Stimulated activated CD4-positive, alpha-beta T cell treated with anti-CD3 and anti-CD28 coated beads, Interleukin-1b, Interleukin-23, amount 100 ng/mL, for 48 hours (primary cell): ENCODE data around the gene PSRC1.

ENCODE experiments used
- DNase-seq: peaks from one replicate; pipeline ENCODE4 v3.0.0-alpha.2; 2020

The PSRC1 gene

DNA sequence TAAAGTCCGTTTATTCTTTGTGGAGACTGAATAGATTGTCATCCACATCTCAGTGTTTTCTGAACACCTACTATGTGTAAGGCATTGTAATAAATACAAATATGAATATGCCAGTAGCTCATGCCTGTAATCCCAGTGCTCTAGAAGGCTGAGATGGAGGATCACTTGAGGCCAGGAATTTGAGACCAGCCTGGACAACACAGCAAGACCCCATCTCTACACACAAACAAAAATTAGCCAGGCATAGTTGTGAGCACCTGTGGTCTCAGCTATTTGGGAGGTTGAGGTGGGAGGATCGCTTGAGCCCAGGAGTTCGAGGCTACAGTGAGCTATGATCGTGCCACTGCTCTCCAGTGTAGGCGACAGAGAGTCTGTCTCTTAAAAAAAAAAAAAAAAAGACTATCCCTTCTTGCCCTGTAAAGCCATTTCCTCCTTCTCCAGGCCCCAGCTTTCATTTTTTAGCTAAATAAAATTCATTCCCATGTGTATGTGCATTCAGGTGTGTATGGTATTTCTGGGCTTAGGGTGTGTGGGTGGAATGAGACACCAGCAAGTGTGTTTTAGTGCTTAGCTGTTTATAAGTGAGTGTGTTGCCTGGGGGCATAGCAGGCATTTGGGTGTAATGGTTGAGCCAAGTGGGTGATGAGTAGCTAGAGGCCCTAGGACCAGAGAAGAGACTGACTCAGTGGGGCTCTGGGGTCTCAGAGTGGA, 25.8 kb downstream of the PSRC1 start:
- DNase-seq, result no peak

DNA sequence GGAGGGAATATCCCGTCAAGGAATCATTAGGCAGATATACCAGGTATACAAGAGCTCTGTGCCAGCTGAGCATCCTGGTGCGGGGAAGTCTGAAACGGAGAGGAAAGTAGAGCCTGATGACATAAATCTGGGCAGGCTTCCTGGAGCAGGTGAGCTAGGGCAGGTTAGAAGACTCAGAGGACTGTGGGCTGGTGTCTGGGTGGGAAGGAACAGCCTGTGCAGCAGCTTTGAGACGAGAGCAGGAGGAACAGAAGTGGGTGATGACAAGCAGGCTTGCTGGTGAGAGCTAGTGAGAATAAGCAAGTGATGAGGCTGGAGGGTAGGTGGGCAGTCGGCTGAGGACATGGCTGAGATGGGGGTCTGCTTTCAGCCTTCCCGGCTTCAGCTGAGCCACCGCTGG, 26.9 kb downstream of the PSRC1 start:
- DNase-seq, result no peak

DNA sequence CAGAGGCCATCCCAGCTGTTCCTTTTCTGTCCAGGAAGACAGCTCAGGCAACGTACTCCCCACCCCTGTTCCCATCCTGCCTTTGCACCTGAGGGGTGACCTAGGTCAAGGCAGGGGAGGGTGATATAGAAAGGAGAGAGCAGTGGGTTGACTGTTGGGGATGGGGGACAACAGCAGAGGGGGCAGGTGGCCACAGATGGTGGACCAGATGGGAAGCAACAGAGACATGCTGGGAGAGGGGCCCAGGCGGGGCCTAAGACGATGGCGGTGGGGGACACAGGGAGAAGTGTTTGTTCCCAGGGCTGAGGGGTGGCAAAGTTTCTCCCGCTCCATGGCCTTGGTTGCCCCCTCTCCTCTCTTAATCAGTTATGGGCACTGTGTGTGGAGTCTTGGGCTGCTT, 27.3 kb downstream of the PSRC1 start:
- DNase-seq, result no peak

DNA sequence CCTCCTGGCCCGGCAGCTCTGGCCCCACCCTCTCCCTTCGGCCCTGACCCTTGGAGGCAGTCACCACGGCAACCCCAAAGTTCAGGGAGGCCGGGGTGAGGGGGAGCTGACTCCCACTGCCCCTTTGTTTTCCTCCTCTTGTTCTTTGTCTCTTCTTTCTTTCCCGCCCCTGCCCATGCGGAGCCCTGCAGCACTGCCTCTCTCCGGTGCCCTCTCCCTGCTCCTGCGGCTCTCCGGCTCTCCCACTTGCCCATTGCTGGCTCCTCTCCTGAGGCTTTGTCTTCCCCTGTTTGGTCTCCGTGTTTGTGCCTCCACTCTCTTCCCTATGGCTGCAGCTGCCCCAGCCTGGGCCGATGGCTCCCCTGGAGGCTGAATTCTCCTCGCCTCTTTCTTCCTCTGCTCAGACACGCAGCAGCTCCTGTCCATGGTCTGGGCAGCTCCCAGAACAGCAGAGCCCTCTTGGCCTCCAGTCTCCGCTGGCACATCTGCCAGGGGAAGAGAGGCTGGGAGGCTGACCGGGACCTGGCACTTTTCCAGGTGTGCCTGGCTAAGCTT, 27.8 kb downstream of the PSRC1 start:
- no peak for DNase-seq

DNA sequence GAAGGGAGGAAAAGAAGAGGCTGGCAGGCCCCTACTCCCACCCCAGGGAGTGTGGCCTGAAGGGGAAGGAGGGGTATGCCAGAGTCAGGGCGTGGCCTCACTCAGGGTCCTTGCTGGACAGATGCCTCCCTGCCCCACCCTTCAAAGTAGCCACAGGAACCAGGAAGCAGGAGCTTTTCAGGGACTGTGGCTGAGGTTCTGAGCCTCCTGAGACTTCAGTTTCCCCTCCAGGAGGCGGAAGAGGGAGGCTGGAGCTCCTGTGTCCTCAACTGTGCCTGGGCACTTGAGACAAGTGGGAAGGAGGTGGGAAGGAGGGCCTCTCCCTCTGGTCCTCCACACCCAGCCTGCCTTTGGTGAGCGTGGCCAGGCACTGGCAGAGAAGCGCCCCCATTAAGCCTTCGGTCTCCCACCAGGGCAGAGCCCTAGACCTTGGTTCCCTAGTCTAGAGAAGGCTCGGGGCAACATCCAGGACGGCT, 28.3 kb downstream of the PSRC1 start:
- no peak for DNase-seq

DNA sequence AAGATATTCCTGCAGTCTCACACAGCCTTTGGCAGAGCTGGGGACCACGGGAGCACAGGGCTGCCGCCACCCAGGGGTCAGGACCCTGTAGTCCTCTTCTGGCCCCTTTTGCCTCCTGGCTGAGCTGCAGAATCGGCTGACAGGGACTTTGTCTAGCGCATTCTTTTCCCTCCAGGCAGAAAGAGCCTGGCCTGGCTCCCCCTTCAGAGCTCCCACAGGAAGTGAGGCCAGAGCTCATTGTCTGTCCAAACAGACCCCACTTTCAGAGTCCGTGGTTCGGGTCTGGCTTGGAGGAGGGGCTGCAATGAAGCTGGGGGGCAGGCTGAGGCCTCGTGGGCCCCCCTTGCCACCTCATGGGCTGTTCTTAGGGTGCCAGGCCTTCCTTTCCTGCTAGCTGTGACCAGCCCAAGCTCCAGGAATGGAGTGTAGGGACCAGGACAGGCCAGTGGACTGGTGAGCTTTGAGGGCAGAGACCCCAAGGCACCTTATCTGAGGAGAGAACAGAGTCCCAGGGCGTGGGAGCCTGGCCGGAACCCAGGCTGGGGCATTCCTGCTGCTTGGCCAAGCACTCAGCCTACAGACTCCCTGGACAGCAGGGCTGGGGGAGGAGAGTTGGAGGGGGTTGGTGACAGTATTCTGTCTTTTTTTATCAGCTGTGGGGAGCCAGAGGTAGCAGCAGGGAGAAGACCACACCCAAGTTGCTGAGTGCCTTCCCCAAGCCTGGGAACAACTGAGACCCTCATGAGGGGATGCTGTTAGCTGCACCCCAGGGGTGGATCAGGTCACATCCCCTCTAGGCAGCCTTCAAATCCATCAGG, 28.9 kb downstream of the PSRC1 start:
- no peak for DNase-seq

DNA sequence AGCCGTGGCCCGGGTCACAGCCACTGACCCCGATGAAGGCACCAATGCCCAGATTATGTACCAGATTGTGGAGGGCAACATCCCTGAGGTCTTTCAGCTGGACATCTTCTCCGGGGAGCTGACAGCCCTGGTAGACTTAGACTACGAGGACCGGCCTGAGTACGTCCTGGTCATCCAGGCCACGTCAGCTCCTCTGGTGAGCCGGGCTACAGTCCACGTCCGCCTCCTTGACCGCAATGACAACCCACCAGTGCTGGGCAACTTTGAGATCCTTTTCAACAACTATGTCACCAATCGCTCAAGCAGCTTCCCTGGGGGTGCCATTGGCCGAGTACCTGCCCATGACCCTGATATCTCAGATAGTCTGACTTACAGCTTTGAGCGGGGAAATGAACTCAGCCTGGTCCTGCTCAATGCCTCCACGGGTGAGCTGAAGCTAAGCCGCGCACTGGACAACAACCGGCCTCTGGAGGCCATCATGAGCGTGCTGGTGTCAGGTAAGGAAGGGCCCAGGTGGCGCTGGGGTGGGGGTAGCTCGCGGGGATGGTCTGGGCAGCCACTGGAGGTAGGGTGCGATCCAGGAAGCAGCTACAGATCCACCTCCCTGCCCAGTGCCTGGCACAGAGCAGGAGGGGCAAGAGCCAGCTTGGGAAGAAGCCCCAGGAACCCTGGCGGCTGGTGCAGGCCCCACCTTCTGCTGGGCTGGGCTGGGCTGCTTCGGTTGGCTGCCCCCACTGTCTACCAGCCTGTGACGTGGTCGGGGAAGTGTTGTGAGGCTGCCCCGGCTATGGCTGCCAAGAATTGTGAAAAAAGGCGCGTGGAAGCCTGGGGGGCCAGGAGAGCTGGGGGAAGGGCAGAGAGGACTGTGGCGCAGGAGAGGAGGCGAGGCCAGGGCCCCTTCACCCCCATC, 29.8 kb downstream of the PSRC1 start:
- no peak for DNase-seq

DNA sequence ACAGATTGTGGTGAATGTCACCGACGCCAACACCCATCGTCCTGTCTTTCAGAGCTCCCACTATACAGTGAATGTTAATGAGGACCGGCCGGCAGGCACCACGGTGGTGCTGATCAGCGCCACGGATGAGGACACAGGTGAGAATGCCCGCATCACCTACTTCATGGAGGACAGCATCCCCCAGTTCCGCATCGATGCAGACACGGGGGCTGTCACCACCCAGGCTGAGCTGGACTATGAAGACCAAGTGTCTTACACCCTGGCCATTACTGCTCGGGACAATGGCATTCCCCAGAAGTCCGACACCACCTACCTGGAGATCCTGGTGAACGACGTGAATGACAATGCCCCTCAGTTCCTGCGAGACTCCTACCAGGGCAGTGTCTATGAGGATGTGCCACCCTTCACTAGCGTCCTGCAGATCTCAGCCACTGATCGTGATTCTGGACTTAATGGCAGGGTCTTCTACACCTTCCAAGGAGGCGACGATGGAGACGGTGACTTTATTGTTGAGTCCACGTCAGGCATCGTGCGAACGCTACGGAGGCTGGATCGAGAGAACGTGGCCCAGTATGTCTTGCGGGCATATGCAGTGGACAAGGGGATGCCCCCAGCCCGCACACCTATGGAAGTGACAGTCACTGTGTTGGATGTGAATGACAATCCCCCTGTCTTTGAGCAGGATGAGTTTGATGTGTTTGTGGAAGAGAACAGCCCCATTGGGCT, 30.6 kb downstream of the PSRC1 start:
- DNase-seq, result no peak

DNA sequence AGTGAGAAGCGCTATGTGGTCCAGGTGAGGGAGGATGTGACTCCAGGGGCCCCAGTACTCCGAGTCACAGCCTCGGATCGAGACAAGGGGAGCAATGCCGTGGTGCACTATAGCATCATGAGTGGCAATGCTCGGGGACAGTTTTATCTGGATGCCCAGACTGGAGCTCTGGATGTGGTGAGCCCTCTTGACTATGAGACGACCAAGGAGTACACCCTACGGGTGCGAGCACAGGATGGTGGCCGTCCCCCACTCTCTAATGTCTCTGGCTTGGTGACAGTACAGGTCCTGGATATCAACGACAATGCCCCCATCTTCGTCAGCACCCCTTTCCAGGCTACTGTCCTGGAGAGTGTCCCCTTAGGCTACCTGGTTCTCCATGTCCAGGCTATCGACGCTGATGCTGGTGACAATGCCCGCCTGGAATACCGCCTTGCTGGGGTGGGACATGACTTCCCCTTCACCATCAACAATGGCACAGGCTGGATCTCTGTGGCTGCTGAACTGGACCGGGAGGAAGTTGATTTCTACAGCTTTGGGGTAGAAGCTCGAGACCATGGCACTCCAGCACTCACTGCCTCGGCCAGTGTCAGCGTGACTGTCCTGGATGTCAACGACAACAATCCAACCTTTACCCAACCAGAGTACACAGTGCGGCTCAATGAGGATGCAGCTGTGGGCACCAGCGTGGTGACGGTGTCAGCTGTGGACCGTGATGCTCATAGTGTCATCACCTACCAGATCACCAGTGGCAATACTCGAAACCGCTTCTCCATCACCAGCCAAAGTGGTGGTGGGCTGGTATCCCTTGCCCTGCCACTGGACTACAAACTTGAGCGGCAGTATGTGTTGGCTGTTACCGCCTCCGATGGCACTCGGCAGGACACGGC, 31.4 kb downstream of the PSRC1 start:
- DNase-seq, result no peak

DNA sequence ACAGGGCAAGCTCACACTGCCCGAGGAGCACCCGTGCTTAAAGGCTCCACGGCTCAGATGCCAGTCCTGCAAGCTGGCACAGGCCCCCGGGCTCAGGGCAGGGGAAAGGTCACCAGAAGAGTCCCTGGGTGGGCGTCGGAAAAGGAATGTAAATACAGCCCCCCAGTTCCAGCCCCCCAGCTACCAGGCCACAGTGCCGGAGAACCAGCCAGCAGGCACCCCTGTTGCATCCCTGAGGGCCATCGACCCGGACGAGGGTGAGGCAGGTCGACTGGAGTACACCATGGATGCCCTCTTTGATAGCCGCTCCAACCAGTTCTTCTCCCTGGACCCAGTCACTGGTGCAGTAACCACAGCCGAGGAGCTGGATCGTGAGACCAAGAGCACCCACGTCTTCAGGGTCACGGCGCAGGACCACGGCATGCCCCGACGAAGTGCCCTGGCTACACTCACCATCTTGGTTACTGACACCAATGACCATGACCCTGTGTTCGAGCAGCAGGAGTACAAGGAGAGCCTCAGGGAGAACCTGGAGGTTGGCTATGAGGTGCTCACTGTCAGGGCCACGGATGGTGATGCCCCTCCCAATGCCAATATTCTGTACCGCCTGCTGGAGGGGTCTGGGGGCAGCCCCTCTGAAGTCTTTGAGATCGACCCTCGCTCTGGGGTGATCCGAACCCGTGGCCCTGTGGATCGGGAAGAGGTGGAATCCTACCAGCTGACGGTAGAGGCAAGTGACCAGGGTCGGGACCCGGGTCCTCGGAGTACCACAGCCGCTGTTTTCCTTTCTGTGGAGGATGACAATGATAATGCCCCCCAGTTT, 32.3 kb downstream of the PSRC1 start:
- DNase-seq, result no peak

DNA sequence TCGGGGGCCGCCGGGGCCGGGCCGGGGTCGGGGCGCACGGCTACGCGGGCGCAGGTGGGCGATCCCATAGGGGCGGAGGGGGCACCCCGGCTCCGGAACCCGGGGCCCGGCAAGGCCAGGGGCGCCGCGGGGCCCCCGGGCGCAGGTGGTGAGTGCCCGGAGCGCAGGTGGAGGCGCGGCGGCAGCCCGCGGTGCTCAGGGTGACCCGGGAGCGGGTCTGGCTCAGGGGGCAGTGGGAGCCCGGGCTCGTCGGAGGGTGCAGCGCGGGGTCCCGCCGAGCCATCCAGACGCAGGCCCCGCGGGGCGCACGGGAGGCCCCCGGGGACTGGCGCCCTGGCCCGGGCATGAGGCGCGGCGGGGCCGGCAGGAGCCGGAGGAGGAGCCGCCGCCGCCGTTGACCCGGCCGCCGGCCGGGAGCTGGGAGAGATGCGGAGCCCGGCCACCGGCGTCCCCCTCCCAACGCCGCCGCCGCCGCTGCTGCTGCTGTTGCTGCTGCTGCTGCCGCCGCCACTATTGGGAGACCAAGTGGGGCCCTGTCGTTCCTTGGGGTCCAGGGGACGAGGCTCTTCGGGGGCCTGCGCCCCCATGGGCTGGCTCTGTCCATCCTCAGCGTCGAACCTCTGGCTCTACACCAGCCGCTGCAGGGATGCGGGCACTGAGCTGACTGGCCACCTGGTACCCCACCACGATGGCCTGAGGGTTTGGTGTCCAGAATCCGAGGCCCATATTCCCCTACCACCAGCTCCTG, 33.1 kb downstream of the PSRC1 start:
- no peak for DNase-seq

DNA sequence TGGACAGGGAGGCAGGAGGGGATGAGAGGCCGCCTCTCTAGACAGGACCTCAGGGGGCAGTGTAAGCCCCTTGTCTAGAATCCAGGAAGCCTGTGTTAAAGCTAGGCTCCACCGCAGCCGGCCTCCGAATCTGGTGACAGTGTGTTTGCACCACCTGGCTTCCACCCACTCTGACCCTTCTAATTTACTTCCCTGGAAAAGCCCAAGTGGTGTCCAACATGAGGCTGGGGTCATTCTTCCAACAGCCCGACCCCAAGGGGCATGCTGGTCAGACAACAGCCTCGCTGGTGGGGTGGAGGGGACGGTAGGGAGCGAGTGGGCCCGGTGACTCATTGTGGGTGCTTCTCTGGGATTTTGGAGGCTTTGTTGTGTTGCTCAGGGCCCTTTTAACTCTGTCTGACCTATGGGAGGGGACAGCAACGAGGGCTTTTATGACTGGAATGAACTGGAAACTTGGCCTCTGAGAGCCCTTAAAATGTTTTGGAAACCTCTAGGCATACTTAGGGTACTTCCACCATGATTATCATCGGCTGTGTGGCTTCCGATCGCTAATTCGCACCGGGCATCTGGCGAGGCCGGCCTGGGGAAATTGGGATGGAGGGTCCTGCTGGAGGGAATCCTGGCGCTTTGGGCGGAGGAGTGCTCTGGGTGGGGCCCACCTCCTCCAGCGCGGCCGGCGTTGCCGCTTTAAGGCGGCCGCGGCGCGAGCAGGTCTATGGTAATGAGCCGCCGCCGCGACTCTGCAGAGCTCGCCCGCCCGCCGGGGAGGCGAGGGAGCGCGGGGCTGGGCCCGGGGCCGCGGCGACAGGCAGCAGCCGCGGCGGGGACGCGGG, 33.9 kb downstream of the PSRC1 start, which contains the start of gene CELSR2:
TSS of gene CELSR2 (plus strand) at position 743 of the 833 bp plus-strand sequence. CDS start 541 bp downstream, outside the sequence.
- peak; percentile 49 for DNase-seq

DNA sequence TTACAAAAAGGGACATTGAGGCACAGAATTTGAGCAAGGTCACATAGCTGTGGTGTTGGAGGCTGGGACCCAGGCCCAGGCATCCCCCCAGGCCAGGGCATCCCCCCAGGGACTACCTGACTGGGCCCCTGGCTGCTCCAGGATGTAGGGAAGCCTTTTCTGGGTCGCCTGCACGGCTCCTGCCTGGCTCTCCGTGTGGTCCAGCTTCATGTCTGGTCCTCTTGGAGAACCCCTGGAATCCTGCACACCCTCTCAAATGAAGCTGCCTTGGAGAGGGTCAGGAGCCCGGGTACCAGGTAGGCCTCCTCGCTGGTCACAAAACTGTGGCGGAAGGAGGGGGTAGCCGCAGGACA, 34.5 kb downstream of the PSRC1 start:
- DNase-seq, result no peak

DNA sequence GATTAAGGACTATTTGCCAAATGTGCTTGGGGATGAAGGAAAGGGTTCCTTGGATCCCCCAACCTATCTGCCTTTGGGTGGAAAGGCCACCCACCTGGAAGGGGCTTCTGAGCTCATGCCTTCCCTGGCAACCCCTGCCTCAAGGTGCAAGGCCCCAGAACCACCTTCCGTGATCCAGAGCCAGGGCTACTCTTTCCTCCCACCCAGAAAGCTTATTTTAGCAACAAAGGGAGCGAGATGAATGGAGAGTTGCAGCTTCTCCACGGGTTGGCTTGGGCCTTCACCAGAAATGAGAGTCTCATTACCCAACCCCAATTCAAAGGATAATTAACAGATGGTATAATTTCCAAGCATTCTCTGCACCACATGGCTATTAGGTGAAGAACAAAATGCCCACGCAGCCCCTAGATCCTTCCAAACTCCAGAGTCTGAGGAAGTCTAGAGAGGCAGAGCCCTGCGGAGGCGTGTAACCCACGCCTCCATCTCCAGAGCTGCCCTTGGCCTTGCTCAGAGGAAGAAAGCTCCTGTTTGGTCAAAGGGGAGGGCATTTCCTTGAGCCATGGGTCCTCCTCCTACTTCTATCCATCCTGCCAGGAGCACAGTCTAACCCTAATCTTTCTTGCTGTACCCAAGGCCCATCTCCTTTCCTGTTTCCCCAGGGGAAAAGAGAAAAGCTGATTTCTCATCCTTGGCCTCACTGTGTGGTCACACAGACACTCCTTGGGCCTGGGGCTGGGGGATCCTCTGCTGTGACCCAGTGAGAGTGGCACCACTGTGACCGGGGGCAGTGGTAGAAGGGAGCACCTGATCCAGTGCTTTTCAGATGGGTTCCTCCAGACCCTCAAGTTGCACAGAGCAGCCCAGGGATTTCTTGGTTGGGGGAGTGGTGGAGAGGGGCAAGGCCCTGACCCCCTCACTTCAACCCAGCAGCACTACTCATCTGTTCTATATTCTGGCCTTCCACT, 35.3 kb downstream of the PSRC1 start:
- DNase-seq, result no peak

DNA sequence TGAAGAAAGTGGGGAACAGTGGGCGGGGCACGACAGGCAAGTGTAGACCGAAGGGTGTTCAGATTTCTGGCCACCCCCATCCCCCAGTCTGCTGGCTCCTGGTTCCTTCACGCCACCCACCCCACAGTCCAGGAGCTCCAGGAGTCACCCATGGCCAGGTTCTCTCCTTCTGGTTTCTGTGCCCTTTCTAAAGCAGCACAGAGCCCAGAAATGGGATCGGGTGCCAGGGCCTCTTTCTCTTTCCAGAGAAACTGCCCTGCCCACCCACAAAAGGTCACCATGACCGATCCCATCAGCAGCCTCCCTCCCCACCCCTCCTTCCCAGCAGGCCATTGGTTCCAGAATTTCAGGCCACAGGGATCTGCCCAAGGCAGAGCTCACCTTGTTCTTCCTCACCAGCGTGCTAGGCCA, 36.8 kb downstream of the PSRC1 start:
- no peak for DNase-seq

DNA sequence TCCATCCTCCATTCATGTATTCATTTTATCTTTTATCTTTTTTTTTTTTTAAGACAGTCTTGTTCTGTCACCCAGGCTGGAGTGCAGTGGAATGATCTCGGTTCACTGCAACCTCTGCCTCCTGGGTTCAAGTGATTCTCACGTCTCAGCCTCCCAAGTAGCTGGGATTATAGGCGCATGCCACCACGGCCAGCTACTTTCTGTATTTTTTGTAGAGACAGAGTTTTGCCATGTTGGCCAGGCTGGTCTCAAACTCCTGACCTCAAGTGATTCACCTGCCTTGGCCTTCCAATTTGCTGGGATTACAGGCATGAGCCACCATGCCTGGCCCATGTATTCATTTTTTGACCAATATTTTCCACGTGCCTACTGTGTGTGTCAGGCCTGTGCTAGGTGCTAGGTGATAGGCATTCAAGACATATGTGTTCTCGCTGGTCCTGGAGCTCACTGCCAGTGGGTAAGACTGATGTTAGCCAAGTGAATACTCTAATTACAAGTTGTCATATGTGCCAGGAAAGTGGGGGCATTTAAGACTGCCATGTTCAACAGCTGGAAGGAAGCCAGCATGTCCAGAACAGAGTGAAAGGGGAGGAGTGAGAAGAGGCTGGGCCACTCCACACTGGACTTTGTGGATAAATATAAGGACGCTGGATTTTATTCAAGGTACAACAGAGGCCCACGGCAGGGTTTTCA, 38.9 kb downstream of the PSRC1 start:
- no peak for DNase-seq

DNA sequence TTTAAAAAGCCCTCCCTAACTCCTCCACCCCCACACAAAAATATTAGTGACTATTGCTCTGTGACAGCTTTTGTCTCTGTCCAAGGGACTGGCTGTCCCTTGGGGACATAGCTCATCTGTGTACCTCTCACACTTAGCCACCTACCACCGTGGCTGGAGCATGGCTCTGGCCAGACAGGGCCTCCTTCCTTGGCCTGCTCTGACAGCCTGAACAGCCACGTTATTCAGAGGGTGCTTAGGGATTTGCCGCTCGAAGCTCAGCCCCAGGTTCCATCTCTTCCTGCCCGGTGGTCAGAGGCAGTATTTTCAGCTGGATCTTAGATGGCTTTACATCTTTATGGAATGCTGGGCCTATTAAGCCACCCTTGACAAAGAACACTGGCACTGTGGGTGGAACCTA, 39.7 kb downstream of the PSRC1 start:
- DNase-seq, result no peak
